Kidney epithelial cell (primary cell): ENCODE results near the gene PRSS3. TPM values are rescaled to one million over a fixed set of nuclear protein-coding genes. Genes with fewer than 3 reads are reported as not detected.
"Not testable (repeated sequence)": the region's sequence is repeated elsewhere in the genome, so short reads cannot be mapped to it uniquely, and the experiment has no call there.

Experiments used
- DNase-seq: peaks from one replicate; pipeline ENCODE4 v3.0.0-alpha.2; 2010; ENCODE audit warnings: low read depth
- H3K27me3 ChIP-seq: 2 replicates; pipeline ENCODE4 v1.6.0; 2011; ENCODE audit warnings: low read length; ENCODE audit not compliant: control insufficient read depth, insufficient read depth
- H3K36me3 ChIP-seq: 2 replicates; pipeline ENCODE4 v1.5.1; 2011; ENCODE audit warnings: low read length; ENCODE audit not compliant: control insufficient read depth, insufficient read depth
- H3K4me3 ChIP-seq: 2 replicates; pipeline ENCODE4 v1.5.1; 2011; ENCODE audit warnings: low read depth, mild to moderate bottlenecking, control low read depth, low read length
- total RNA-seq: library from RNA; depleted of rRNA; stranded (reverse); fragments of >200 nt; gene quantifications from 2 replicates; pipeline ENCODE4 v1.2.3, GENCODE V29; 2015
- TF ChIP-seq, protein P1 (sequence below): IDR thresholded peaks from 2 replicates; pipeline ENCODE4 v1.5.1; 2011; ENCODE audit warnings: mild to moderate bottlenecking, moderate library complexity, low read length, control low read depth, inconsistent platforms; ENCODE audit not compliant: insufficient read depth, poor library complexity, severe bottlenecking

Gene PRSS3
- total RNA-seq, 1 donor from 2014 or later, result 5.1 TPM

DNA sequence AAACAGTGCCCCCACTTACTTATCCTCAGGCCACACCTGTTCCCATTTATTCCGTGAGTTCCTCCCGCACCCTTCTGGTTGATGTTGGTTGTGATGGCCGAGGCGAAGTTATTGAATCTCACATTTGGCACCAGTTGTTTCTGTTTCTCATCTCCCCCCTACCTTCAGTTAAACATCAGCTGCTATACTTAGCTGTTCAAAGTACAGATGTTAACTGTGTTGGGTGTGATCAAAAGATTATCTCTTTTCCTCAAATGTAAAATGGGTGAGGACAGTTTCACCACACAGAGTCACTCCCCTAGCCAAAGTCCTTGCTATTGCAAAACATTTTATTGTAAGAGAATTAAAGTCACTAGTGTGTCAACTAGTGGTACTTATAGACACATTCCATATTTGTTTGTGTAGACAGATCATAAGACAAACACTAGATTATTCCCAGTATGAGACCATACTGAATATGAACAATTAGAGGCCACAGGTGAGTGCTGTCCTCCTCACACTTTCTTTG lies 43.2 kb upstream of the PRSS3 start:
- H3K27me3 ChIP-seq, result peaks cover 9% of the 10 kb centered on the region
- no peak overlapping the region for H3K4me3 ChIP-seq
- no peaks in the 10 kb centered on the region for H3K36me3 ChIP-seq
- TF ChIP-seq, protein P1, sequence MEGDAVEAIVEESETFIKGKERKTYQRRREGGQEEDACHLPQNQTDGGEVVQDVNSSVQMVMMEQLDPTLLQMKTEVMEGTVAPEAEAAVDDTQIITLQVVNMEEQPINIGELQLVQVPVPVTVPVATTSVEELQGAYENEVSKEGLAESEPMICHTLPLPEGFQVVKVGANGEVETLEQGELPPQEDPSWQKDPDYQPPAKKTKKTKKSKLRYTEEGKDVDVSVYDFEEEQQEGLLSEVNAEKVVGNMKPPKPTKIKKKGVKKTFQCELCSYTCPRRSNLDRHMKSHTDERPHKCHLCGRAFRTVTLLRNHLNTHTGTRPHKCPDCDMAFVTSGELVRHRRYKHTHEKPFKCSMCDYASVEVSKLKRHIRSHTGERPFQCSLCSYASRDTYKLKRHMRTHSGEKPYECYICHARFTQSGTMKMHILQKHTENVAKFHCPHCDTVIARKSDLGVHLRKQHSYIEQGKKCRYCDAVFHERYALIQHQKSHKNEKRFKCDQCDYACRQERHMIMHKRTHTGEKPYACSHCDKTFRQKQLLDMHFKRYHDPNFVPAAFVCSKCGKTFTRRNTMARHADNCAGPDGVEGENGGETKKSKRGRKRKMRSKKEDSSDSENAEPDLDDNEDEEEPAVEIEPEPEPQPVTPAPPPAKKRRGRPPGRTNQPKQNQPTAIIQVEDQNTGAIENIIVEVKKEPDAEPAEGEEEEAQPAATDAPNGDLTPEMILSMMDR, result no peak
- DNase-seq, result no peak

DNA sequence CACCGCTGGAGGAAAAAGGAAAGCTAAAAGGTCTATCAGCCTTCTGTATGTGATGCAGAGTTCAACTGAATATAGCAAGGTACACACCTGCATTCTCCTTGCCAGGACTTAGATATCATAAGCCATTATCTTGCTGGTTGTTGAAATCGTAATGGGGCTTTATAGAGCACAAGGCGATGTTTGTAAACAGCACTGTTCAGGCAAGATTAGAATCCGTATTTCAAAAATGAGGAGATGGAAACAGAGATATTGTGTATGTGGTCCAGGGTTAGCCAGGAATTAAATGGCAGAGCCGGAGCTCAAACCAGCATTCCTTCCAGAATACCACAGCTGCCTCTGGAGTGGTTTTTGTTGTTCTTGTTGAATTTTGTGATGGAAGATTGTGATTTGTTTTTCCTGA lies 42.6 kb upstream of the PRSS3 start:
- H3K36me3 ChIP-seq, DNase-seq, H3K4me3 ChIP-seq, H3K27me3 ChIP-seq: not testable (repeated sequence)

DNA sequence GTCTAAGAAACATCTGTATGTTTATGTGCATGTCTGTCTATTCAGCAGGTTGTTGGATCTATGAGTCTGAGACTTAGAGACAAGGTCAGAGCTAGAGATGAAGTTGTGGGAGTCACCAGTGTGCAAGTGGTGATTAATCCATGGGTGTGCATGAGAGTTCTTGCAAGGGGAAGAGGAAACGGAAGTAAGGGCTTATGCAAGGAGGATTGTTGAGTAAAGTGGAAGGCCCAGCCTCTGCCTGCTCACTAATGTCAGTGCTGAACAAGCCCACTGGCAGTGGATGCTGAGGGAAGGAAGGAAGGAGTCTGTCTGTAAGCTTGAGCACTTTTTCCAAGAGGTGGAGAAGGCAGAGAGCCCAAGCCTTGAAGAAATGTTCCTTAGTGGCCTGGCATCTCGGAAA lies 35.7 kb upstream of the PRSS3 start:
- not testable (repeated sequence) for DNase-seq, H3K36me3 ChIP-seq, H3K27me3 ChIP-seq, H3K4me3 ChIP-seq

DNA sequence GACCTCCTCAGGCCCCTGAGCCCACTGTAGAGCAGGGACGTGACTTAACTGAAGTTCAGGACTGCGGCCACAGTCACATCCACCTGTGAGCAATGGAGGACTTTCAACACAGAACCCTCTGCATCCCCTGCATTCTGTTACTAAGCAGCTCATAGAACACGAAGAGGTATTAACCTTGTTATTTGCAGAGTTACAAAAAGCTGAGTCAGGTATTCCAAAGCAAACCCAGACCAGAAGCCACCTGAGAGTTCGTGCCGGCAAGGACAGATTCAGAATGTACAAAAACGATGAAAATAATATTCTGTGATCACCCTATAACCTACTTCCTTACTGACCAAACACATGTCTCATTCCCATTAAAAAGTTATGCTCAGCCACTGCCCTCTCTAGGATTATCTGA lies 33.0 kb upstream of the PRSS3 start:
- no peak overlapping the region for H3K4me3 ChIP-seq
- H3K36me3 ChIP-seq, result no peaks in the 10 kb centered on the region
- DNase-seq, result no peak
- H3K27me3 ChIP-seq, result no peaks in the 10 kb centered on the region
- TF ChIP-seq, protein P1, result no peak

DNA sequence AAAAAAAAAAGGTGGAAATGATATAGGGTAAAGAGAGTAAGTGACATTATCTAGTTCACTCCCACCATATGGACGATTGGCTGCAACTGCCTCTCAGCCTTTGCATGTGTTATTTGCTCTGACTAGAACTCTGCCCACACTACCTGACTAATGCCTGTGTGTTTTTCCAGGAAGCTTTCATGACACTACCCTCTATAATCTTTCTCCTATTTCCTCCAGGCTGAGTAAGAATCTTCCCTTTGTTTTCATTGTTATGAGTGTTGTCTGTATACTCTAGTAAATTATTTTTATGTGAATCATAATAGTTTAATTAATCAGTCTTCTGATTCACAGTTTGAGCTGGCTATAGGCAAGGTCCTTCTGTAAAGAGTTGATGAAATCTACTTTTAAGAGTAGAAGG lies 31.7 kb upstream of the PRSS3 start:
- DNase-seq, H3K36me3 ChIP-seq, H3K4me3 ChIP-seq, H3K27me3 ChIP-seq: not testable (repeated sequence)

DNA sequence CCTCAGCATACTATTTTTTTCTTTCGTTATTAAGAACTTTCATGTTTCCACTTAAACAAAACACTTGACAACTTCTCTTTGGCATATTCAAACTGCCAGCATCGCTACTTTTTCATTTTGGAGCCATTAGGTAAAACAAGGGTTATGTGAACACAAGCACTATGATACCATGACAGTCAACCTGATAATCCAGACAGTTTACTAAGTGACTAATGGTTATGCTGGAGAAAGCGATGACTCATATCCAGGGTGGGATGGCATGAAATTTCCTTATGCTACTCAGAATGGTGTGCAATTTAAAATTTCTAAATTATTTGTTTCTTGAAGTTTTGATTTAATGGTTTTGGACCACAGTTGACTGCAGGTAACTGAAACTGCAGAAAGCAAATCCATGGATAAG lies 29.9 kb upstream of the PRSS3 start:
- DNase-seq, result no peak
- Histone ChIP-seq H3K36me3 (no peaks in the 10 kb centered on the region), H3K27me3 (no peaks in the 10 kb centered on the region), H3K4me3 (no peak overlapping the region)
- TF ChIP-seq, protein P1, result no peak

DNA sequence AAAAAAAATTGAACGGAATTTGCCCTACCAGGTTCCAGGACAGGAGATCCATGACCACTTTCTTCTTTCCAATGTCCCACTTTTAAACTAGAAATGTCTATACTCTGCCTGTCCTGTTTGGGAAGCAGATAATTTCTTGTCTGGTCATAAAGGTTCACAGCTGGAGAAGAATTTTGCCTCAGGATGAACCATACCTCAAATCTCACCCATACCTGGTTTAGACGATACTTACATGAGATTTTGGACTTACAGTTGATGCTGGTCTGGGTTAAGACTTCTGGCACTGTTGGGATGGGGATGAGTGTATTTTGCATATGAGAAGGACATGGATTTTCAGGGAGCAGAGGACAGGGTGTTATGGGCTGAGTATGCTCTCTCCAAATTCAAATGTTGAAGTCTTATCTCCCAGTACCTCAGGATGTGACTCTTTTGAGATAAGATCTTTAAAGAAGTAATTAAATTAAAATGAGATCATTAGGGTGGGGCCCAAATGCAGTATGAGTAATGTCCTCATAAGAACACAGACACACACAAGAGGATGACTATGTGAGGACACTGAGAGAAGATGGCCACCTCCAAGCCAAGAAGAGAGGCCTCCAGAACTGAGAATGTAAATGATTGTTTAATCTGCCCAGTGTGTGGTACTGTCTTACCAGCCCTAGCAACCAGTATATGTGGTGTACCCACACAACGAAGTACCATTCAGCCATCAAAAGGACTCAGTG lies 25.0 kb upstream of the PRSS3 start:
- H3K4me3 ChIP-seq, H3K27me3 ChIP-seq, DNase-seq, H3K36me3 ChIP-seq: not testable (repeated sequence)

DNA sequence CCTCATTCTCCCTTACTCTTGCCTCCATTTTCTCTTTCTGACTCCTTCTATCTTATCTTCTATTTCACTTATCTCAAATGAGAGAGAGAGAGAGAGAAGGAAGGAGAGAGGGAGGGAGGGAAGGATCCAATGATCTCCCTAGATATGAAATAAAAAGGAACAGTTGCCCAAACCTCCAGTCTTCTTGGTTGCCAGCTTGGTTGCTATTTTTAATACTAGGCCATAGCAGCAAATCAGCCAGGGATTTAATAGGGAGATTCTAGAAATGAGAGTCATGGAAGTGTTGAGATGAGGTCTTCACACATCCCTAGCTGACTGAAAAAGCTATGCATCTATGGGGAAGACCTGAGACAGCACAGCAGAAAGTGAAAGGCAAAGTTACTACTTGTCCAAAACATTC lies 22.2 kb upstream of the PRSS3 start:
- not testable (repeated sequence) for DNase-seq, H3K27me3 ChIP-seq, H3K36me3 ChIP-seq, H3K4me3 ChIP-seq

DNA sequence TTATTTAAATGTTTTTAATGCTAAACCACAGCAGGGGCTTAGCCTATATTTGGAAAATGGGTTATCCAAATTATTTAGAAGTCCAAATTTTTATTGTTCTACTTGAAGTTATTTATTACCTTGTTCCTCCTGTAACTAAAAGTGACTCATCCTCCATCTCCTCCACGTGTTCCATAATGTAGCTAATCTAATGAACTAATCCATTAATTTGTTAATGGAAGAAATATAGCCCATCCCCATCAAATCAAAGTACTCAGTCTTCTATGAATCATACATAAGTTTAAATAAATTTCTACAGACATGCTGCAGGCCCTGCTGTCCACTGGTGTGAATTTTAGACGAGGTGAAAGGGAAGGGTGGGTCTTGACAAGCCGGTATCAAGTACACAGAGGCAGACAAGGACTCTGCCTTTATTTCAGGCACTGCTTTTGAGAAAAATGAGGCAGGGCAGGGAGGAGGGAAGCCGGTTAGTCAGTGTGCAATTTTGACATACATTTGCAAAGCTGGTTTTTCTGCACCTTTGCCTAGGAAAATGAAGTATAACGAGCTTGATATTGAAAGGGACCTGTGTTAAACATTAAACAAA lies 21.2 kb upstream of the PRSS3 start:
- not testable (repeated sequence) for DNase-seq, H3K4me3 ChIP-seq, H3K27me3 ChIP-seq, H3K36me3 ChIP-seq
